Stimulated activated CD8-positive, alpha-beta memory T cell treated with anti-CD3 and anti-CD28 coated beads, Interleukin-12 subunit alpha, Interleukin-12 subunit beta, amount 100 ng/mL, for 24 hours (primary cell): ENCODE data around the gene WDR1.

Source experiments
- DNase-seq: peaks from one replicate; pipeline ENCODE4 v3.0.0-alpha.2; 2020; ENCODE audit errors: extremely low read depth

The WDR1 gene

DNA sequence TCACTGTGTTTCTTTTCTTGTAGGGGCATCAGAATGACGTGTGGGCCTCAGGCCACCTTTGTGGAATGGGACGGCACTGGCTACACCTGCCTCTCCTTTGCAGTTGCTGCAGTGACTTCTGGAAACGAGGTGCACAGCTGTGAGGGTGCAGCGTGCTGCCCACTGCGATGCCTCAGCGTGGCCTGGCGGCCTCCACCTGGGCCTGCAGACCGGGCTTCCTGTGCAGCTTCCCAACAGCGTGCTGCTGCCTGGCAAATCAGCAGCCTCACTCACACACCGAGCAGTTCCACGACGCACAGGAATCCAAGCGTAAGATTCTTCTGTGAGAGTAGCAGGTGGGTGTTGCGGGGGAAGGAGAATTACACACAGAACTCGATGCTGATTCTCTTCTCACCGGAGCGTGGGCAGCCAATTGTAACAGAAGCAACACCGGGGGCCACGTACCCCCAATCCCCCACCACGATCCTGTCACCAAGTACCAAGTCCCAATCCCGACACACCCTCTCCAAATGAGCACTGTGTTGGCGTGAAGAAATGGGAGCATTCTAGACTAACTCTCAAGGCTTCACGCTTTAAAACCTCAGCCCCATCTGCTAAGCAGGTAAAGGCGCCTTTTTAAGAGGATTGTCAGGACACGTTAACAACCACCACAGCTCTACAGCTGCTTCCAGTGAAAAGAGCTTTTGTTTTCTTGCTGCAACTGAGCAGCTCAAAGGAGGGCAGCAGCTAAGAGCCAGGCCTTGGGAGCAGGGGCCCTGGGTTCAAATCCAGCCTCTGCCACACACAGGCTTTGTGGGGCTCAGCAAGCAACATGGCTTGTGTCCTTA is 16.9 kb downstream of the WDR1 start:
- no peak for DNase-seq

DNA sequence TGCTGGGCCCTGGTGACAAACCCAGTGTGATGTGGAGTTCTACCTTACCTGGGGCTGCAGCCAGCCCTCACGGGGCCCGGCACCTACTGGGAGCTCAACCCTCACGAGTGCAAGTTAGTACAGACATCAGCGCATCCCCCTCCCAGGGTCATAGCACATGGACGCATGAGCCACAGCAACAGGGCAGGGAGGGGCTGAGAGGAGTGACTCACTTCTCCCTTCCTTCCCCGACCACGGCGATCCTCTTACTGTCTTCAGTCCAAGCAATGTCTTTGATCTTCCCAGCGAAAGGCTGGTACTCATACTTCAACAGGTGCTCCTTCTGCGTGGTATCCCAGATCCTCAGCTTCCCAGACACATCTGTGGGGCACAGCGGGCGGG is 17.8 kb downstream of the WDR1 start:
- no peak for DNase-seq

GRCh38 chr4:10097906-10098779 is 18.5 kb downstream of the WDR1 start:
- DNase-seq: no peak

DNA sequence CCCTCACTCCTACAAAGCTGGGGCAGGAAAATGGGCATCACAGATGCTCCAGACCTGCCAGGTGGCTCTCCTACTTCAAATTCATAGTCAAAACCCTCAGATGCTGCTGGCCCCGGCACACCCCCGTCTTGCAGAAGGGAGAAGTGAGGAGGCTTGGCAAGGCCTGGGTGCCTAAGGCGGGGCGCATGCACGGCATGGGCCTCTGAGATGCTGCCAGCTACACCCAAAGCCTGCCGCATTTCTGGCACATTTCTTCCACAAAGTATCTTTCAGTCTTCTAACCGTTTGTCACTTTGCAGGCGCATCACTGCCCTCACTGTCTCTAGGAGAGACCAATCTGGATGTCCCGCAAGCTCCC is 19.6 kb downstream of the WDR1 start:
- DNase-seq: no peak

DNA sequence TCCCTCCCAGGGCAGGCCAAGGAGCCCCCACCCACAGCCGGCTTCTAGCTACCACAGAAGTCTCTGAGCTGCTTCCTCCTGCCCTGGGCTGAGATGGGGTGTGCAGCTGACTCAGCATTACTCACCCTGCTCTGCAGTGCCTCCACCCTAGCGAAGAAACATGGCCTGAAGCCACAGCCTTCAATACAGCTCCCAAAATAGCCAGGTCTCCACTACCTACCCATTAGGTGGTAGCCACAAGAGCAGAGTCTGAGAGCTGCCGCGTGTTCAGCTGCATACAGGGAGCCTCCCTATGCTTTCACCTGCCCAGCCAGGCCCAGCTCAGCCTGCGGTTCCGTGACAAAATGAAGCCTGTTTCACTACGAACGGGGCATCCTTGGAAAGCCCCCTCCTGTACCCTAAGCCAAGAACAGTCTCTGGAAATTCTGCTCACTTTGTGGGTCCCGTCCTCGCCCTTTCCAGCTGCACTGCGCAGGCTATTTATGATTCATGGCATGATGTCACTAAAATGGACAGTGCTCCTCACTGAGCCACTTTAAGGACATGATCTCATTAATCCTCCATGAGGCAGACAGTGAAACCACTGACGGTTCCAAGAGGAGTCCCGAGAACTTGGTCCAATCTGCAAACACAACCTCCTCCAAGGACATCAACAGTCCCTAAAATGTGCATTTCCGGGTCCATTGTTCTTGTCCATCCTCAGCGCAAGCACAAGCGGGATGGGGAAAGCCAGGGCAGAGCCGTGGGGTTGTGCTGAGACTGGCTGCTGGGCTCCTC is 20.2 kb downstream of the WDR1 start:
- DNase-seq: peak; percentile 69

DNA sequence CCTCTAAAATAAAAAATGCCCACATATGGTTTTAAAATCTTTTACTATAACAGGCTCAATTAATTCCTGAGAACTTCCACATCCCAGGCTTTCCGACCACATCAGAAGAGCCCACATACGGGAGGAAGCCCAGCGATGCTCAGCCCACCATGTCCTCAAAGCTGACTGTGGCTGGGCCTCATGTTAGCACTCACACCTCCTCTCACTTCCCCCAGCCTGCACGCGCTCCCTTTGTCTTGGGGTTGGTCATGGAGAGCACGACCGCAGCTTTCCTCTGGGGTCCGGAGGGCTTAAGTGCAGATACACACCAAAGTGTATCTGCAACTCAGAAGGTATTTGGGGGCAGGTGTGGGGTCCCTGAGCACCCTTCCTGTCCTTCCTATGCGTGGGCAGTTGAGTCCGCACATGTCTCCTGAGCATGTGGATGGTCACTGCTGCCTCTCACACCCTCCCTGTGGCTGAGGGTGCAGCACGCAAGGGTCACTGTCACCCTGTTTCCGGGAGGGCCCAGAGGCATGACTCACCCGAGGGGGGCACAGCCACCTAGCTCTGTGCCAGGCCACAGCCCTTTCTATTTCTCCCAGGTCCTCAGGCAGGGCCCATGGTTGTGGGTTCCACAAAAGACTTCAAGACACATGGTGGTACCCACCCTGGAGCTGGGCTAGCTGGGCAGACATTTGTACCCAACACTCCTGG is 21.2 kb downstream of the WDR1 start:
- no peak for DNase-seq

DNA sequence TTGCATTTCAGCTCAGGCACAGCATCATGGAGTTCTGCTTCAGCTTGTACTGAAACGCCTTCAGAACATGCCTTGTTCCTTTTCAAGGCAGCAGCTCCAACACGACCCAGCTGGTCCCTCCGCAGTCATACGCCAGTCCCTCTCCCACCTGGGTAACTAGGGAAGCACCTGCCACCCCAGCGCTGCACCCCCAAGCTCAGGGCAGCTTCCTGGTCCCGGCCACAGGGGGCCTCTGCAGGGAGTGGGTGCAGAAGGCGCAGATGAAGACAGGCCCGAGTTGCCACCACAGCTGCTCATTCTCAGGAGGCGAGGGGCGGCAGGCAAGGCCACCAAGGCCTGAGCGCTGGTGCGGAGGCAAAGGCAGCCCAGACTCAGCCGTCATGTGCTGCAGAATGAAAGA is 21.8 kb downstream of the WDR1 start:
- no peak for DNase-seq

- no peak for DNase-seq
These were observed 22.6 kb downstream of the WDR1 start for GRCh38 chr4:10093801-10094552.

- DNase-seq: no peak
These were observed 23.4 kb downstream of the WDR1 start for GRCh38 chr4:10093271-10093621.

DNA sequence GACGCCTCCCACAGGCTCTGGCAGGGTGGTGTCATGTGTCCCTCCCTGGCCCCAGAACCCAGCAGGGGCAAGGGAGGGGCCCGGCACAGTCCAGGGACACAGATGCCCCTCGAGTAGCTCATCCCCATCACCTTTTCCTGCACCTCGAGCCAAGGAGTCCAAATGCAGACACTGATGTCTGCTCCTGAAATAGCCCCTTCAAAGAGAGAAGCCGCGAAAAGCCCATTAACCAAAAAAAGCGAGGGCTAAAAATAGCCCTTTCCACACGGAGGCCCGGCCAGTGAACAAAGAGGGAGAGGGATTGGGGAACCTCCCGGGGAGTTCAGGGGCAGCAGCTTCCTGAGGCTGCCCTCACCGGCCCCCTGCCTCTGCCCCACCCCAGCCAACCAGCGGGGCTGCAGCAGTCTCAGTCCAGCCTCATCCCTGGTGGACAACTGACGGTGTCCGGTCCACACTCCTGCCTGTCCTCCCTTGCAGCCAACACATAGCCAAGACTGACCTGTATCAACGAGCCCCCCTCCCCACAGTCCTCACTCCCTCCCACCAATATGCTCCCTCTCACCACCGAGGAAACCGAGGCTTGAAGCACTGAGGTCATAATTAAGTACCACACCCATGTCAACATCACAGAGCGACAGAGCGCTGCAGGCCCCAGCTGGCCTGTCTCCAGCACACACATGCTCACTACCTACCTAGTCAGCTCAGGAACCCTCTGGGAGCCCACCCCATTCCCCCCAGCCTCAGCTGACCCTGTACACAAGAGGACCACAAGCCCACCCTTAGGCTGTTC is 23.9 kb downstream of the WDR1 start:
- DNase-seq: no peak

GRCh38 chr4:10091531-10092181 is 24.9 kb downstream of the WDR1 start:
- no peak for DNase-seq

DNA sequence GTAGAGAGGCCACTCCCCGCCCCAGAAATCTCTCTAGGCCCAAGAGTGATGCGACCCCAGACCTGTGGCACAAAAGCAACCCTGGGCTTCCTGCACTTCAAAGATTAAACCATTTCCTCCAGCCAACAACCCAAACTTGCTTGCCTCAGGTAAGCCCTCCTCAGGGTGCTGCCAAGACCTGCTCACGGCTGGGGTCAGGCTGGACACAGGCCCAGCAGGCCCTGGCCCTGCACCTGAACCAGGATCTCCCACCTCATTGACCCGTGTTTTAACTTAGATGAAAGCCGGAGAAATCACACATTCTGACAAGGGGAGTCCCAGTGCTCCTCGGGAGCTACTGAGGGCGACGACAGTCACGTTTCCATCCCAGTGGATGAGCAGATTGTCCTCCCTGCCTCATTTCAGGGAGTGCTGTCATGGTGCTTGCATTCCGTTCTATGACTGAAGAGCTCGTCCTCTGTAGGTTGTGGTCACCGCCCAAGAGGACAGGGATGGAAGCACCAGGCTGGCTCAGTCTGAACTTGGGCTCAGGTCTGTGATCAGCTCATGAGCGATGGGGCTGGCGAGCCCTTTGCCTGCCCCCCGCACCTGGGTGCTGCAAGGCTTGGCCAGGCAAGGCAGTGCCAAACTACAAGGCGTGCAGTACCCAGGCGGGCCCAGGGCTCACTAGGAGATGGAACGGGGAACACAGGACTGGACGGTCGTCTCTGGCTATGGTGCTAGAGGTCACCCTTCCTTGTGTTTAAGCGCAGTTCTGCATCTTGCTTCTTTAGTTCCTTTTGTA is 25.9 kb downstream of the WDR1 start:
- DNase-seq: no peak

DNA sequence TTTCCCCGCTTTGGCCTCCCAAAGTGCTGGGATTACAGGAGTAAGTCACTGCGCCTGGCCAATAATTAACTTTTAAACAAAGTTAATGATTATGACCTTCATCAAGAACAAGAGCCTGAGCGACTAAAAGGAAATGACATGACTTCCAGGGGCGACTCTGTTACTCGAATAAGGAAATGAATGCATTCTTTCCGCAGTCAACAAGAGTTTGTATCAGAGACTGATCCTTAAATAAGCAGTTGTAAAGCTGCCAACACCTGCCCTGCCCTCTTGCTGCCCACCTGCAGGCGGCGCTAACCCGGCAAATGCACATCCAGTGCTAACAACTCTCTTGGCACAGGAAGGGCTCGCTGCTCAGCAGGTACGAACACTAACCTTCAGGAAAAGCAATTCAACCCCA is 27.3 kb downstream of the WDR1 start:
- DNase-seq: no peak

DNA sequence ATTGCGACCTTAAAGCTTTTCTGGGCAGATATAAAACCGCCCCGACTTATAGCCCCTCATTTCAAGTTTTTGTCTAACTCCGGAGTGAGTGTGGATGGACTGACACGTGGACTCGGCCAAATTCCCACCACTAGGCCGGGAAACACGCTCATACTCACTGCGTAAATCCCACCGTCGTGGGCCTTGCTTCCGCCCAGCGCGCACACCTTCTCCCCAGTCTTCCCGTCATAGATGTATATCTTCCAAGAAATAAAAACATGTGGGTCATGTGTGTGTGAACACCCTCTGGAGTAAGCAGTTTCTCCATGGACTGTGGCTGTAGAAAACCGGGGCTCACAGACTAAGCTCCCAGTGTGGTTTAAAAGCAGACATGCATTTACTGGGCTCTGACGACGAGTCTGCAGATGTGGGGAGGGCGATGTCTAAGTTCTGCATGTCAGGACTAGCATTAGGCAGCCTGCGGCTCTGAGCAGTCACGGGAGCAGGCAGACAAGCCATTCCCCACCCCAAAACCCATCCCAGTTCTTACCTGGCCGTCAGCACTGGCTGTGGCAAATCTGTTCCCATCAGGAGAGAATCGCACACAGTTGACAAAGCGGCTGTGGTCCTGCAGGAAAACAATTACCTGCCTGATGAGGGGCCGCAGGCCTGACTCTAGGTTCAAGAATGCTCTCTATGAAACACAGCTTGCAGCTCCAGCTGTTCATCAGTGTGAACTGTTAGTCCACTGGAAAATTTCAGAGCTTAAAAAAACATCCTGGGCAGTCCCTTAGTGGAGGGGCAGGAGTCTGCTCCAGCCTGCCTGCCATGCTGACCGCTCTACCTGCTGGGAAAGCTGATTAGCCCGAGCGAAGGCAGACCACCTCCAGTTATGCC is 28.2 kb downstream of the WDR1 start:
- no peak for DNase-seq

DNA sequence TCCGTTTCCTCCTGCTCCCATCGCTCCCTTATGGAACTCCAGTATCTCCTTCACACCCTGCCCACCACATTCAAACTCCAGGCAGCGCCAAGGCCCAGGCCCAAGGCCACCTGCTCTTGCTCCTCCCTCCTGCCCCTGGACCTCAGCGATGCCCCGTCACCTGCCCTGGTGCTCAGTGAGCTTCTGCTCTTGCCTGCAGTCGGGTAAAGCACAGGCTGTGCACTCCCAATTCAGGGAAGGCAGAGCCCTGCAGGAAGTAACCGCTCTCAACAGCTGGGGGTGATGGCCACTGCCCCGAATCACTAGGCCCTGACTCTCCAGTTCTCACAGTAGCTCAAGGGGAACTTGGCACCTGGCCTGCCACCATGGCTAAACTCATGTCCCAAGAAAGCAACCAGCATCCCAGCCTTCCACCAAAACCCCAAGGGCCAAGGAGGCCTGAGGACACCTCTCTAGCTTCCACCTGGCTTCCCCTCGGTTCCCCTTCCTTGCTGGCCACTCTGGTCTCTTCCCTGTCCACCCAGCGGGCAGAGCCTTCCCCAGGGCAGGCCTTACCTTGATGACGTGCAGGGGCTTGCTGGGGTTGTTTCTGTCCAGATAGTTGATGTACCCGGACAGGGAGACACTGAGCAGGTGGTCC is 29.3 kb downstream of the WDR1 start:
- no peak for DNase-seq

DNA sequence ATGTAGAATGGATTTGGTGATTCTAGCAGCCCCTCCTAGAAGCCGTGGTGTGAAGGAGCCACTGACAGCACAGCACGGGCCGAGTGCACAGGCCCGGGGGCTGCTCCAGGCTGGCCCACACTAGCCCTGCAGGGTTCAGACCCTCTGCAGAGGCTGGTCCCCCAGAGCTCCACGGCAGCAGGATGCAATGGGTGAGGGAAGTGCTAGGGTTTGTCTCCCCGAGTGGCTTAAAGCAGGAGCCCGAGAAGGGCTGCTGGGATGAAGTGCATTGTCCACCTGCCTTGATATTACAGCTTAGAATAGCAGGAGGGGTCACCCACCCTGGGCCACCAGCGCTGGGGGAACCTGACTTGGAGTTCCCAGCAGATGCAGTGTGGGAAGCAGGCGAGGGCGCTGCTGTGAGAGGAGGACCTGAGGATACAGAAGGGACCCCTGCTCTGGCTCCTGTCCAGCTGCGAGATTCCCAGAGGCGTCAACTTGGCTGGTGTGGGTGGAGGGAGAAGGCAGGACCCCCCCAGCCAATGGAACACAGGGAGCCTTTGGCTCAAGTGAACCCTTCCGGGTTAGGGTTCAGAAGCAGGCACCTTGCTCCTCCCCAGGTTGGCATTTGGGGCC is 30.0 kb downstream of the WDR1 start:
- DNase-seq: no peak
